HuH-7 (cell line): ENCODE results near the gene HSFX3.
"Not testable (repeated sequence)": the region's sequence is repeated elsewhere in the genome, so short reads cannot be mapped to it uniquely, and the experiment has no call there.

Experiments used
- DNase-seq: peaks from one replicate; pipeline ENCODE4 v3.0.0; 2011; ENCODE audit warnings: low spot score

HSFX3 gene, protein sequence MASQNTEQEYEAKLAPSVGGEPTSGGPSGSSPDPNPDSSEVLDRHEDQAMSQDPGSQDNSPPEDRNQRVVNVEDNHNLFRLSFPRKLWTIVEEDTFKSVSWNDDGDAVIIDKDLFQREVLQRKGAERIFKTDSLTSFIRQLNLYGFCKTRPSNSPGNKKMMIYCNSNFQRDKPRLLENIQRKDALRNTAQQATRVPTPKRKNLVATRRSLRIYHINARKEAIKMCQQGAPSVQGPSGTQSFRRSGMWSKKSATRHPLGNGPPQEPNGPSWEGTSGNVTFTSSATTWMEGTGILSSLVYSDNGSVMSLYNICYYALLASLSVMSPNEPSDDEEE

DNA sequence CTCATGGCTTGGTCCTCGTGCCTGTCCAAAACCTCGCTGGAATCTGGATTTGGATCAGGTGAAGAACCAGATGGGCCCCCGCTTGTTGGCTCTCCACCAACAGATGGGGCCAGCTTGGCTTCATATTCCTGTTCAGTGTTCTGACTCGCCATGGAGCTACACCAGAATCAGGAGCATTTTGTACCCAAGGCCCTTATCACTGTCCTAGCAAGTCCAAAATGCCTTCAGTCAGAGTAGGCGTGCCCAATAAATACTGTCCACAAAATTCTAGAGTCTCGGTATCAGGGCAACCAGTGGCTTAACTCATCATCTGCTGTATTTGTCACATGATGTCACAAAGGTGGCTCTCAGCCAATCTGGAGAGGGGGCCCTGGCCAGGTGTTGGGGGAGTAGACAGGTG, at the start of gene HSFX3:
Gene HSFX3, minus strand, starts transcription at position 224 of the 400 bp plus-strand sequence. Its CDS starts 72 bp downstream, at position 152.
- not testable (repeated sequence) for DNase-seq

DNA sequence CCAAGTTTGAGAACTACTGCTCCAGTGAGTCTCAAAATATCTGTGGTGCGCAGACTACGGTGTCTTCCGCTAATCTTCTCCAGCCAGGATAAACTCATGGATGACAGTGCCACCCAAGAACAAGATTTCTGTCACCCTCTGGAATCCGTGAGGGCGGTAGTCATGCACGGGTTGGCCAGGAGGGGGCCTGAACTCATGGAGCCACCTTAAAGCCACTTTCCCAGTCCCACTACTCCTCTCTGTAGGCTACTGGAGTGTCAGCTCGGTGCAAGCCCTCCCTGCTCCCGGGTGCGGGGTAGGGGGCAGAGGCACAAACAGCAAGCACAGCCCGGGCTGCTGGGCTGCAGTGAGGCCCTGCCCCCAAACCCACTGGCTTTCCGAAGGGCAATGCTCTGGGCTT, 48.9 kb upstream of the HSFX3 start:
- not testable (repeated sequence) for DNase-seq

DNA sequence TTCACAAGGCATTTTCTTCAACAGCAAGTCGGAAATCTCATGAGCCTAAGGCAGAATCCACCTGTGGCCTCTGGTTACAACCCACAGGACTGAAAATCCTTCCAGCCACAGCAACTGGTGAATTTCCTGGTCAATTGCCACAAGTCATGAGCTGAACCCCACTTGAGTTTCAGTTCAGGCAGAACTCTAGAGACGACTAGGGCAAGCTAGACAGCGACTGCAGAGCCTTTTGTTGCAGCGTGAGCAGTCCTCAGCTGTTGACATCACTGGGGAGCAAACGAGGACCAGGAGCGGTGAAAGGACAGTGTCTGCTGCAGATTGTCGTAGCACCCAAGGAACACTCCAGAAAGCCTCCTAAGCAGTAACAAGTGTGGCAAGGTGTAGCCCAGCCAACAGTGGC, 46.2 kb upstream of the HSFX3 start:
- DNase-seq = not testable (repeated sequence)

DNA sequence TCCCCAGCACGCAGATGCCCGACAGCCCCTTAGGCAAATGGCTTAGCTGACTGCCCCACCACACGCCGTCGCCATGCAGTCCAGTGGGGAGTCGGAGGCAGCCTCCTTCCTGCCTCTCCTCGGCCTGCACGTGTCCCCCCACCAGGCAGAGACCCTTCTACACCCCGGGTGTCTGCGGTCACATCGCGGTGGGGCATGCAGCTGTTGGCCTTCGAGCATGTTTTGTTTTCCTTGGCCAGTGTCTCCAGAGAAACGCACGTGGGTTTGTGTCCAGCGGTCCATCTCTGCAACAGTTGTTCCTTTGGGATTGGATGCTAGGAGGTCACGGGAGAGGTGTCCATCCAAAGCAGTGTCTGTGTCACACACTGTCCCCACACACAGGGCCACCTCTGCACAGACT, 45.5 kb upstream of the HSFX3 start, which contains the start of gene HSFX2:
Gene HSFX2, minus strand, starts transcription at position 101 of the 400 bp plus-strand sequence. CDS start 614 bp downstream, outside the sequence.
- not testable (repeated sequence) for DNase-seq

DNA sequence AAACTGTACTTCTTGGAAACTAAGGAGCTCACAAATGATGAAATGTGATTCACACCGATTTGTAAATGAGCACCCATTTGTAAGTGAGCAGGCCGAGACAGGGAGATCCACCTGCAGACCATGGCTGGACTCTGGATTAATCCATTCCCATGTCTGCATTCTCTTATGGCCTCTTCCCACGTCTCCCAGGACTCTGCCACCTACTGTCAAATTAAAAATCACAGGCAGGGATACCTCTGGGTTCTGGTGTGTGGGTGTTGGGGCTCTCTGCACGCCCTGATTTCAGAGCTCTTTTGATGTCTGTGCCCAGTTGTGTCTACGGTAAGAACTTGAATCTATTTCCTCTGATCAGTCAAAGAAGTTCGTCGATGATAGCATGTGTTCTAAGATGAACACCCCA, 41.3 kb upstream of the HSFX3 start:
- not testable (repeated sequence) for DNase-seq

DNA sequence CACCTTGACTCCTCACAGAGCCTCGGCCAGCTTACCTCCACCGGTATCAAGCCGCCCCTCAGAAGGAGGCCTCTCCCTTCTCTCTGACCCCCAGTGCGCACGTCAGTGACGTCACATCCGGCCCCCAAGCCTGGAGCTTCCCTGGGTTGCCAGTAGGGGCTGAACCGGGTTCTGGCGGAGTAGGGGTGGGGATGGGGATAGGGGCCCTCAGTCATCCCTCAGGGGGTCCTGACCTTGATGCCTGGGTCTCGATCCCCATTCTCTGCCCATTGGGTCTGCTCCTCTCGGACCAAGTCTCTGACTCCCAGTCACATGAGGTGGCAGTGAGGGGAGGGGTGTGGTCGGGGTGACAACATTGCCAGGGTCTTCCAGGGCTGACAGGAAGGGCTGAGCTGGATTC, 37.6 kb upstream of the HSFX3 start, which contains the start of gene MAGEA9B:
Gene MAGEA9B, minus strand, starts transcription at position 101 of the 400 bp plus-strand sequence. CDS start 4,280 bp downstream, outside the sequence.
- DNase-seq = not testable (repeated sequence)

DNA sequence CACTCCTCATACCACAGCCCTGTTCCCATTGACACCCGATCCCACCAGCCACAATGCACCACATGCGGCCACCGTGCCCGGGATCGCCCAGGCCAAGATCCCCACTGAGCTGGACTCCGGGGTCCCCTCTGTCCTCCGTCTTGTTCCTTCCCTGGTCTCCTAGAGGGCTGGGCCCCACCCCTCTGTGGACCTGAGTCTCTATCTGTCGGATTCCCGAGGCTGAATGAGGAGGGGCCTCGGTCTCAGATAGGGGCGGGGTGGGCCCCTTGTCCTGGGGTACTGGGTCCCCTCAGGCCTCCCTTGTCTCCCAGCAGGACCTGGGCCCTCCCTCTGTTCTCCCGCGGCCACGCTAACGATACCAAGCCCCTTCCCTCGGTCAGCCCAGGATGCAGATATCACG, 35.9 kb upstream of the HSFX3 start:
- DNase-seq = not testable (repeated sequence)

DNA sequence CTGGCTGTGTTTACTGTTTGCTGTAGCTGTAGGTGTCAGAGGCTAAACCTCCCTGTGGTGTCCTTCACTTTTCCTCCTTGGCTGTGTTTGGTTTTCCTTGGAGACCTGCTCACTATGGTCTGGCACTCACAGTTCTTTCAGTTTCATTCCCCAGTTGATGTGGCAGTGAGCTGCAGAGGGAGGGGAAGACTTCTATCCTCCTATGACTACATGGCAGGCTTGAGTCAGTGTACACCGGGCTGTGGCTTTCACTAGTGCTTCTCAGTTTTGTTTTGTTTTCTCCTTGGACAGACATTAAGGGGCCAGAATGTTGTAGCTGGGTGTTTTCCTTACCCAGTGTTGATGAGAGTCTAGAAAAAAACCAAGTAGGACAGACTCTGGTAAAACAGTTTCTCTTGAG, 23.7 kb upstream of the HSFX3 start:
- not testable (repeated sequence) for DNase-seq

DNA sequence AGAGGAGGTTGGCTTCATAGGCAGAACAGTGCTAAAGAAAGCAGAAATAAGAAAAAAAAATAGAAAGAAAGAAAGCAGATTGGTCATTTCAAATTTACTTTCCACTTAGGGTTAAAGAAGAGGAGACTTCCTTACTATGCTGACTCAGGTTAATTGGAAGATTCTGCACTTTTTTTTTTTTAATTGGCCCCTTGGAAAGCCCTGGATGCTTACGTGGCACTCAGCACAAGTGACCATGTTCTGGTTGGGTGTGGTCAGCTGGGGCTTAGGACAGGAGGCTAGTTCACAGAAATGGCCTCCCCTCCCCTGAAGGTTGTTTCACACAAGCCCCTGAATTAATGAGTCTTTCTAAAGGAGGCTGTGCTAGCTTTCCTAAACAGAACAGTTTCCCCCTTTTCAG, 23.0 kb upstream of the HSFX3 start:
- no peak for DNase-seq

DNA sequence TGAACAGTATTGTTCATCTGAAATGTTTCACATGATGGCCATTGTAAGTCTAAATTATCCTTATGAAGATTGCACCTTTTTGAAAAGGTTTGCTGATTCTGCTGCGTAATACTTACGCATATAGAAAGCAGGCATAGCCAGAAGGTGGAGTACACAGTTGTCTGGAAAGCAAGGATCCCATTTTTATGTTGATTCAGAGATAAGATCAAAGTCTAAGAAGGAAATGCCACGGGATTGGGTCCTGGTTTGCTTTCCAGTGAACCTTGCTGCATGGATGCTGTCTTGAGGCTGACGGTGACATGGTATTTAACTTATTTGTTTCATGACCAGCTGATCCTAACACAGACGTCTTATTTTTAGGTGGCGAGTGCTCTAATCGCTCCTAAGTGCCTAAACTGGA, 22.0 kb upstream of the HSFX3 start:
- DNase-seq = no peak

DNA sequence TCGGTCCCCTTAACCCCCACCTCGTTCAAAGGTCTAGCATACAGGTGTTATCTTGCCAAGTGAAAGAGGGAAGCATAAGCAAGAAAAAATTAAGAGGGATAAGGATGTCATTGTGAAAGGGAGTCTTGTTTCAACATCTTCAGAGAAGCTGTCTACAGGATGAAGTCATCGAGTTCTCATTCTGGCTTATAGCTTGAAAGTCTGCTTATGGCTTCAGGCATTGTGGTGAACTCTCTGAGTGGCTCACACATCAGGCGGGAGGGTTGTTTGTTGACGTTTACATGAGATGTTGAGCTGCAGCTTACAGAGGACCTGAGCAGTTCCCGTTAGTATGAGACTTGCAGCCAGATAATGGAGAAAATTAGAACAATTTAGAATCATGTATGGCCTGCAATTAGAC, 20.9 kb upstream of the HSFX3 start:
- no peak for DNase-seq

DNA sequence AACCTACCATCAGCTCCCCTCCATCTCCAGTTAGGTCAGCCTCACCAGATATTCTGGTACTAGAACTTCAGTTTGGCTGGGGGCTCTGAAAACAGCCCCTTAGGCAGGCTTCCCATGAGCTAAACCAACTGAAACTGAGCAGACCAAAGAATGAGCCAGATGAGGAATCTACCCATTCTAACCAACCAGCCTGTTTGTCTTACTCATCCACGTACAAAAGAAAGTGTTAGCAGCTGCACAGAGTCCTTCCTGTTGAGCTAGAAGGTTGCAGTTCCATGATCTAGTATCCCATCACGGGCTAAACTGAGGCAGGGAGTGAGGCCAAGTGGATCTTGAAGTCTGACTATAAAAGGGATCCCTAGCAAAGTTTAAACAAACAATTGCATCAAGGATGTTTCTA, 20.0 kb upstream of the HSFX3 start:
- no peak for DNase-seq

DNA sequence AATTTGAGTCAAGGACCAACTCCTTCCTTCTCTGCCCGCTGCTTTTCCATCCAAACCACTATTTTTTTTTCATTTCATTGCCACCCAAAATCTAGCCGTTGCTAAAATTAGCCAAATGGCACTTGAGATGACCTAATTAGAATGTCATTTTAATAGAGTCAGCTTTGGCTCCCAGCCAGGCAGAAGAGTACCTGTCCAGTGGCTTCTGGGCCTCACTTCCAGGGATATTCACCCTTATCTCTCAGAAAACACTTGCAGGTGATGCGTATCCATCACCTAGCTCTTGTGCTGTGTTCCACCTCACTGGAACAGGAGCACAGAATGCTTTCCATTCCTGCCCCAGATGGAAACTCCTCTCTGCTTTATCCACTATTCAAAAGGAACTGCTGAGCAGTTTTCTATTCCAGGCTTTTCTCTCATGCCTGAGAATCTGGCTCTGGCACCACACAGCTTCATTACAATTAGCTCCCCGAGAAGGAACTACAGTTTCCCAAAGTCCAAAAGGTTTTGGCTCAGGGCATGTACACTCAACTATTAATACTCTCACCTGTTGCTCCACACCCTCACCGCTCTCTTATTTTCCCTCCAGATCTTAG, 19.1 kb upstream of the HSFX3 start:
- no peak for DNase-seq

DNA sequence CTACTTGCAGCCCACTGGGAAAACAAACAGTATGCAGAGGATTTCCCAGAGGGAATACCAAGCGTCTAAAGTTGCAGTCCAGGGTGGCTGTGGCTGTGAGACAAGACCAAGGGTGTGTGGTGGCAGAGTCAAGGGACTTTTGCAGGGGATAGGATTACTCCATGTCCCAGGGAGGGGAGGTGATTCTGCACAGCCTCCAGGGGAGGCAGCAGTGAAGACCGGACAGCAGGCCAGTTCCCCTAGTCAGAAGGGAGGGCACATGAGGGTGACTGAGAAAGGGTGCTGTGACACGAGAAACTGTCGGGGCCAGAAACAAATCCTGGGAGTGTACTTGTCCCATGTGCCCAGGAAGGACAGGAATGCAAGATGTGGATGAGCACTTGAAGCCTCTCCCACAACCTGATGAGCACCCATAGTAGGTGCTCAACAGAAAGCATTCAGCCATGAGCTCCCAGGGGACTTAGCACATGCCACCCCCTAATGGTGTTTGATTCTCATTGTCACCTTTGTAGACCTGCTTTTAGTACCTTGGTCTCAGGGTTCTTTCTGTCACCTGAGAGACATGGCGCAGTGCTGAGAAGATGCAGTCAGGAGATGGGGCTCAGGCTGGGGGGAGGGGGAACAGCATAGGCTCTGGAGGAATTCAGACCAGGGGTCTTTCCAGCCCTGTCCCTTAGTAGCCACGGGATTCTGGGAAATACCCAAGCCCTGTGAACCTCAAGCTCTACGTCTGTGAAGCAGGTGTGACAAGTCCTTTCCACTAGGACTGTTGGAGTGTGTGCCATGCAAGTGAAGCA, 18.1 kb upstream of the HSFX3 start:
- DNase-seq = no peak

DNA sequence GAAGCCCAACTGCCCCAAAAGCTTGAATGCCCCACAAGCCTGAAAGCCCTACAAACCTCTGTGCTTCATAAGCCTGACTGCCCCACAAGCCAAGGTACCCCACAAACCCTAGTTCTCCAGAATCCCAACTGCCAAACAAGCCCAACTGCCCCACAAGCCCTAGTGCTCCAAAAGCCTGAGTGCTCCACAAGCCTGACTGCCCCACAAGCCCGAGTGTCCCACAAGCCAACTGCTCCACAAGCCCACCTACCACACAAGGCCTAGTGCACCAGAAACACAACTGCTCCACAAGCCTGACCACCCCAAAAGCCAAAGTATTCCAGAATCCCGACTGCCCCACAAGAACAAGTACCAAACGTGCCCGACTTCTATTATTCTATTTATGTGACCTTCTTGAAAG, 13.6 kb upstream of the HSFX3 start:
- no peak for DNase-seq

DNA sequence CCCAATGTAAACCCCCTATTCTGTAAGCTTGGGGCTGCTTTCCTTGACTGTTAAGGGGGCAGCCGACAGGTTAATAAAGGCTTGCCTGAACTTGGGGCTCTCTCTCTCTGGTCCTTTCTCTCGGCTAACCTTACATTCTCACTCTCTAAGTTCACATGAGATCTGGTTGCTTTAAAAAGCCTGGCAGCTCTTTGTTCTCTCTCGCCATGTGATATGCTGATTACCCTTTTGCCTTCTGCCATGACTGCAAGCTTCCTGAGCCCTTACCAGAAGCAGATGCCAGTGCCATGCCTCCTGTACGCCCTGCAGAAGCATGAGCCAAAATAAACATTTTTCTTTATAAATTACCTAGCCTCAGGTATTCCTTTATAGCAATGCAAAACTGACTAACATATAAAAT, 5.5 kb upstream of the HSFX3 start:
- DNase-seq = not testable (repeated sequence)

DNA sequence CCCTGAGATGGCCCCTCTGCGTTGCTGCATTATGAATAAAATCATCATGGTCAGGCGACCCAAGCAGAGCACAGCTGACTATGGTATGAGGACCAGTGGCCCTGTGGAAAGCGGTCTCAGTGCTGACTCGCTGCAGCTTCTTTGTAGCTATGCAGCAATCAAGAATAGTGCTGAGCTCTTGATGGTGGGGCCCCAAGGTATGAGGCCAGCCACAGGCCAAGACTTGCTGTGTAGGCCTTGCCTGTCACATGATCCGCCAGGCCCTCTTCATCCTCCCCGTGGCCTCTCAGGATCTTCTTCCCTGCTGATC, 2.2 kb upstream of the HSFX3 start:
- not testable (repeated sequence) for DNase-seq

DNA sequence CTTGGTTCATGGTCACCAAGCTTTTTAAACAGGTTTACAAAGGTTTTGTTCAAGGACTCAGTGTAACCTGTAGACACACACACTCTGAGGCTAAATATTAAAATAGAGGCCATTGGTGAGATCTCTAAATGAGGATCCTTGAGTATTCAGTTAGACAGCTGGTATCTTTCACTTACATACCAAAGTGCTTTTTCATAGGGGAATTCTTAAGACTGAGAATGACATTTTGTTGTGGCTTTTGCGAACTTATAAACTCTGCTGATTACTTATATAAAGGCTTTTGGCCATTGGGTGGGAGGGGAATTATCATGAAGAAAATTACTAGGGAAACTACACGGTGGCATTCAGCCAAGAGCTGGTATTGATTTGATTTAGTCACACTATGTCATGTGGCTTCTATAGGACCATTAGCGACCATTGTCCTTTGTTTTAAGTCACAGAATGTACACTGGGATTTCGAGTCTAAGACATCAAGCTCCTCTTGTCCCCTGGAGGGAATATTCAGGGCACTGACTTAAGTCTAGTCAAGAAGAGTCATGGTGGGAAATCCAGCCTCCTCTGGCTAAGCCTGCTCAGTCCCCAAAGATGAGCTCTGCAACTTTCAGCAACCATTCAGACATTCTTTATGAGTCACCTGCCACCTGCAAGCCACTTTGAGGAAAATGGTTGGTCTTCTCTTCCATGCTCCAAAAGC, 1.7 kb upstream of the HSFX3 start:
- not testable (repeated sequence) for DNase-seq

DNA sequence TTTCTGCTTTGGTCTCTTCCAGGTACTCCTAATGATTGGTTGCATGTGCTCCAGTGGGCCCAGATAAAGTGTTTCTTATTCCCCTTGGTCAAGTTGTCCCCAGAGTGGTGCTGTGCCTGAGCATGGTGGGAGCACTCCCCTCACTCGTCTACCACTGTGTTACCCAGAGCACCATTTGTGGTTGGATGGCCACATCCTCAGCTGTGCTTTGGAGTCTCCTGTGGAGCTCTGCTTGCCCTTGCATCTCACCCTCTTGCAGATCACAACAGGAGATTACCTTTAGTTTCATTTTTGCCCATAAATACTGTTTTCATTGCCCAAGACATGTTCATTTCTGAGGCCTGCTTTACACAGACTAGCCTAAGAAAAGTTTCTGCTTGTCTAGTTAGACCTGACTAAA, 730 bp upstream of the HSFX3 start:
- not testable (repeated sequence) for DNase-seq

DNA sequence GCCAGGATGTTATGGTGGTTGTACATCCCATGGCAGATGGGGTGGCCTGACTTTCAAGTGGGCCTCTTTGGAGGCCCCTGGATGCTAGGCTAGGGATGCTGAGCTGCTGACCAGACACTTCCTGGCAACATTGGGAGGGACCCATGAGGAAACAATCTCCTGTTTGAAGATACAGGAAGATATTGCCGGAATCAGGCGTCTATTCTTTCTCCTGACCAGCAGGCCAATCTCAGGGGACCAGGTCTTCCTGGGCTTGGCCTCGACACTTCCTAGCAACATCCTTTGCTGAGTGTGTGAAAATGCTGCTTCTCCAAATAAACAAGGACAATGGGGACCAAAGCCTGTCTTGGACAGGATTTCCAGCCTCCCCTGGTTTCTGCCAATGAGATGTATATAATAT, 1.9 kb downstream of the HSFX3 start:
- not testable (repeated sequence) for DNase-seq

DNA sequence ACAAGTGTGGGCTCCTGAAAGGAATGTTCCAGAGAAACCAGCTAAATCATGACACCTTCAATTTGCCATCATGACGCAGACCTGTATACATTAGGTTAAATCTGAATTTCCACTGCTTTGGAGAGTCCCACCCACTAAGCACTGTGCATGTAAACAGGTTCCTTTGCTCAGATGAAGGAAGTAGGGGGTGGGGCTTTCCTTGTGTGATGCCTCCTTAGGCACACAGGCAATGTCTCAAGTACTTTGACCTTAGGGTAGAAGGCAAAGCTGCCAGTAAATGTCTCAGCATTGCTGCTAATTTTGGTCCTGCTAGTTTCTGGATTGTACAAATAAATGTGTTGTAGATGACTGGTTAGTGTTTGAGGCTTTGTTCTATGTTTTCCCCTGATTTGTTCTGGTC, 2.8 kb downstream of the HSFX3 start:
- not testable (repeated sequence) for DNase-seq
